D721Med (cell line): ENCODE results near the gene CFAP52.
"Not testable (repeated sequence)": the region's sequence is repeated elsewhere in the genome, so short reads cannot be mapped to it uniquely, and the experiment has no call there.

Experiments
- DNase-seq: peaks from one replicate; pipeline ENCODE4 v3.0.0; 2011; ENCODE audit warnings: low spot score; ENCODE audit not compliant: insufficient read length
- FAIRE-seq: peaks from 2 replicates; lab custom pipeline; 2011; peaks lifted over from hg19 to GRCh38; lab: Jason Lieb, UNC
- TF ChIP-seq, protein P1 (sequence below): IDR thresholded peaks from 2 replicates; pipeline ENCODE4 v1.5.1; 2012; ENCODE audit warnings: mild to moderate bottlenecking, control low read depth; ENCODE audit not compliant: insufficient read depth; ENCODE audit errors: missing control alignments

Gene CFAP52

DNA sequence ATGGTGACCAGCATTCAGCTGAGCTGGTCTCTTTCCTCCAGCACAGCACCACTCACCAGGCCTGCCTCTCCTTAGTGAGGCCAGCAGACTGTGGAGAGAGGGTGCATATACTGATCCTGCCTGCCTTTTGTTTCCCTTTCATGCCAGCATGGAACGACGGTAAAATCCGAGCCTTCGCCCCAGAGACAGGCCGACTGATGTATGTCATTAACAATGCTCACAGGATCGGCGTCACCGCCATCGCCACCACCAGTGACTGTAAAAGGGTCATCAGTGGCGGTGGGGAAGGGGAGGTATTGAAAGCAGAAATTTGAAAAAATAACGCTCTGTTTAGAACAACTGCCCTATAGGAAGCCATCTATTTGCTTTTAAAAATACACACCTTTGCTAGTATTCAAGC lies 56.3 kb downstream of the CFAP52 start:
- no peak for DNase-seq
- TF ChIP-seq, protein P1, sequence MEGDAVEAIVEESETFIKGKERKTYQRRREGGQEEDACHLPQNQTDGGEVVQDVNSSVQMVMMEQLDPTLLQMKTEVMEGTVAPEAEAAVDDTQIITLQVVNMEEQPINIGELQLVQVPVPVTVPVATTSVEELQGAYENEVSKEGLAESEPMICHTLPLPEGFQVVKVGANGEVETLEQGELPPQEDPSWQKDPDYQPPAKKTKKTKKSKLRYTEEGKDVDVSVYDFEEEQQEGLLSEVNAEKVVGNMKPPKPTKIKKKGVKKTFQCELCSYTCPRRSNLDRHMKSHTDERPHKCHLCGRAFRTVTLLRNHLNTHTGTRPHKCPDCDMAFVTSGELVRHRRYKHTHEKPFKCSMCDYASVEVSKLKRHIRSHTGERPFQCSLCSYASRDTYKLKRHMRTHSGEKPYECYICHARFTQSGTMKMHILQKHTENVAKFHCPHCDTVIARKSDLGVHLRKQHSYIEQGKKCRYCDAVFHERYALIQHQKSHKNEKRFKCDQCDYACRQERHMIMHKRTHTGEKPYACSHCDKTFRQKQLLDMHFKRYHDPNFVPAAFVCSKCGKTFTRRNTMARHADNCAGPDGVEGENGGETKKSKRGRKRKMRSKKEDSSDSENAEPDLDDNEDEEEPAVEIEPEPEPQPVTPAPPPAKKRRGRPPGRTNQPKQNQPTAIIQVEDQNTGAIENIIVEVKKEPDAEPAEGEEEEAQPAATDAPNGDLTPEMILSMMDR = no peak
- no peak for FAIRE-seq

- no peak for FAIRE-seq
- no peak for DNase-seq
- TF ChIP-seq, protein P1 = no peak
Measured at GRCh38 chr17:9635340-9635739, 58.9 kb downstream of the CFAP52 start.

DNA sequence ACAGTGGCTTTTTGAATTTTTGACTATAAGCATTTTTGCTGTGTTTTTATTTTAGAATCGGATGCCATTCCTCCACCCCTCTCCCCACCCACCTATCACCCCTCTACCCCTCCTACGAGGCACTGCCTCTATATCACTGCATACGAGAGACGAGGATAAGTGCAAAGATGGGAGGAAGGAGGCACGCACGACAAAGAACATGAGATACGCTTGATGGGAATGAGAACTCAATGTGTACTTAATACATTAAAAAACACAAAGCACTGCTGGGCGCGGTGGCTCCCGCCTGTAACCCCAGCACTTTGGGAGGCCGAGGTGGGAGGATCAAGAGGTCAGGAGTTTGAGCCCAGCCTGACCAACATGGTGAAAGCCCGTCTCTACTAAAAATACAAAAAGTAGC lies 60.1 kb downstream of the CFAP52 start:
- DNase-seq (no peak), FAIRE-seq (no peak)
- TF ChIP-seq, protein P1 = no peak

GRCh38 chr17:9640388-9640787 lies 63.9 kb downstream of the CFAP52 start:
- not testable (repeated sequence) for FAIRE-seq

DNA sequence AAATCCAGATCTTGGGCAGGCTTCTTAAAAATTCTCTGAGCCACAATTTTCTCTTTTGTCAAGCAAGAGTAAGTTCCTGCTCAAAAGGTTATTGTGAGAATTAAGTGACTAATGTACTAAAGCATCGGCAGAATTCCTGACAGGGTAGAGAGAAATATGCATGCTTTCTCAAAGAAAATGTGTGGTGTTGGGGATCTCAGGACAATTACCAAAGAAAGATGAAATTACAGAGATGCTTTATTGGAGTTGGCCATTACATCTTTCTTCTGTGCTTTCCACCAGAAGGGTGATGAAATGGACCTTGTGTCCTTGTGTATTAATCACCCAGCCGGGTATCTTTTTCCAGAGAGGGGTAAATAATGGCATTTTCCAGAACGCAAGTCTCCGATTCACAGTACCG lies 67.2 kb downstream of the CFAP52 start:
- FAIRE-seq (no peak), DNase-seq (no peak)
- TF ChIP-seq, protein P1 = no peak

More at GRCh38 chr17:9640388-9640787, 63.9 kb downstream of the CFAP52 start:
- DNase-seq = not testable (repeated sequence)

DNA sequence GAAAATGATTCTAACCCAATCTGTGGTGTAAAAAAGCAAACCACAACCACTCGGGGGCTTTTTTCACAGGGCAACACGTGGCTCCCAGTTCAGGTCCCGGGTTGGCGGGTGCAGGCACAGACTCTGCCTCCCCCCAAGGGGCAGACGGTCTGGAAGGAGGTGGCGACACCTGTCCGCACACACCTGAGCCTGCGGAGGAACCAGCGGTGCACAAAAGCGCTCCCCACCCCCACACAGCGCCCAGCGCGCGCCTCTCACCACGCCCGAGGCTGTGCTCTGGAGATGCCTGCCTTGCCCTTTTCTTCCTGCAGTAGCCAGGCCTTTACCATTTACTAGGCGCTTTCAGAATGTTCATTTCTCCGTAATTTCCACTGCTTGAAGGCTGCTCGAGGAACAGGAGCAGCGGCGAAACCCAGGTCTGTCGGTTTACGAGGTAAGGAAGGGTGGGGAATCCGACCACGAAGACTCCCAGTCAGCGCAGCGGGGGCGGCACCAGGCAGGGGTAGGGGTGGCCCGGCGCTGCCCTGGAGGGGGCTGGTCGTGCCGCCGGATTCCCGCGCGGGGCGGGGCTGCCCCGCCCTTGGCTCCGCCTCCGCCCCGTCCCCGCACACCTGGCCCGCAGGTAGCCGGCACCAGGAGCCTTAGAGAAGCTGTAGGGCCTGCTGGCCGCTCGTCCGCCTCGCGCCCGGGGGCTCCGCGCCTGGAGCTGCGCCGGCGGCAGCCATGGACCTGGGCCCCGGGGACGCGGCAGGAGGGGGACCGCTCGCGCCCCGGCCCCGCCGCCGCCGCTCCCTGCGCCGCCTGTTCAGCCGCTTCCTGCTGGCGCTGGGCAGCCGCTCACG lies 68.7 kb downstream of the CFAP52 start, which contains the start of gene USP43:
Gene USP43, plus strand, starts transcription at position 608 of the 842 bp plus-strand sequence. Its CDS starts 116 bp downstream, at position 724.
- no peak for DNase-seq
- FAIRE-seq = no peak
- TF ChIP-seq, protein P1 = no peak

- TF ChIP-seq, protein P1 = no peak
- FAIRE-seq = no peak
- no peak for DNase-seq
Measured at GRCh38 chr17:9645851-9646545, 69.6 kb downstream of the CFAP52 start.
